Measurements from ENCODE around the gene BBX. TPM values are rescaled to one million over a fixed set of nuclear protein-coding genes. Genes with fewer than 3 reads are reported as not detected.

The BBX gene
- total and polyA plus RNA-seq, 2 of the 4 experiments (the other 2 are of a cell fraction): 13.6 to 107 TPM

GRCh38 chr3:107512108-107512507 lies 10.7 kb upstream of the BBX start:
- TF ChIP-seq POLR2A (IDR thresholded peaks at IDR 0.05; ENCODE audit: low read depth, low read length) (no peak), MXI1 (IDR thresholded peaks at IDR 0.05; ENCODE audit: borderline replicate concordance, low read depth, low read length) (no peak), ELK1 (IDR thresholded peaks at IDR 0.05; ENCODE audit: borderline replicate concordance, low read depth, low read length) (no peak), CHD1 (IDR thresholded peaks at IDR 0.05; ENCODE audit: low read depth, low read length) (no peak), MAFK (IDR thresholded peaks at IDR 0.05; ENCODE audit: low read depth, low read length) (no peak), NFE2L2 (IDR thresholded peaks at IDR 0.05; ENCODE audit: low read depth, low read length) (no peak), MAZ (IDR thresholded peaks at IDR 0.05; ENCODE audit: borderline replicate concordance, low read depth, low read length) (no peak), USF2 (IDR thresholded peaks at IDR 0.05; ENCODE audit: low read depth, low read length) (no peak)
- BruUV-seq (replicated peaks): no TSS peak
- Histone ChIP-seq H3K36me3 (ENCODE audit: control insufficient read depth, insufficient read depth, low read length) (no peaks in the 10 kb centered on the region), H2AK9ac (replicated peaks; ENCODE audit: low read depth, low read length, poor library complexity) (no peak overlapping the region), H3K23ac (ENCODE audit: low read depth, low read length) (no peak overlapping the region), H3K4me3 (ENCODE audit: insufficient read depth, low read depth, low read length) (no peak overlapping the region), H3K79me1 (ENCODE audit: low read depth in 1 of 2, low read length in 2 of 2) (no peaks in the 10 kb centered on the region), H3K9ac (ENCODE audit: low read depth, low read length) (no peak overlapping the region), H4K5ac (ENCODE audit: low read depth, low read length) (no peak overlapping the region), H3K4me1 (ENCODE audit: control insufficient read depth, insufficient read depth, low read length) (no peaks in the 10 kb centered on the region), H3K9me1 (ENCODE audit: insufficient read depth, low read length) (no peaks in the 10 kb centered on the region), H2BK120ac (ENCODE audit: low read depth, low read length) (no peak overlapping the region), H3K56ac (ENCODE audit: extremely low read depth, insufficient read depth, low read length) (no peak overlapping the region), H4K8ac (ENCODE audit: low read depth in 2 of 2, low read length in 2 of 2) (no peak overlapping the region), H2BK5ac (ENCODE audit: low read depth, low read length, poor library complexity, severe bottlenecking) (no peak overlapping the region), H3K27ac (ENCODE audit: insufficient read depth, low read length) (no peak overlapping the region), H3K4me2 (ENCODE audit: low read depth, low read length) (no peak overlapping the region), H2AFZ (replicated peaks; ENCODE audit: low read length, poor library complexity) (no peak overlapping the region), H3K14ac (replicated peaks; ENCODE audit: low read depth, low read length) (no peak overlapping the region), H2AK5ac (ENCODE audit: low read depth, low read length) (no peak overlapping the region), H2BK20ac (ENCODE audit: low read depth, low read length) (no peak overlapping the region), H3K4ac (ENCODE audit: low read depth, low read length) (no peak overlapping the region), H4K20me1 (ENCODE audit: insufficient read depth, low read length) (no peaks in the 10 kb centered on the region), H3K9me3 (ENCODE audit: control insufficient read depth, insufficient read depth, low read length) (no peaks in the 10 kb centered on the region), H3K18ac (ENCODE audit: low read depth, low read length) (no peak overlapping the region), H4K91ac (ENCODE audit: insufficient read depth, low read depth, low read length) (no peak overlapping the region), H3K27me3 (ENCODE audit: control insufficient read depth, insufficient read depth, low read length) (peaks cover 18% of the 10 kb centered on the region), H2BK15ac (ENCODE audit: low read depth, low read length) (no peak overlapping the region)
- CTCF ChIA-PET: interaction anchor here (1.6 to 1.8 kb wide), 2 partner anchors 27 to 83 kb away, joined by 3 to 5 read pairs; no protein-coding TSS in a partner anchor
- ATAC-seq (ENCODE audit: low read depth): no peak
- DNase-seq: no peak
- intact Hi-C loops (cut with micrococcal nuclease): no loop called here
- in situ Hi-C loops (cut with MboI; ENCODE audit: low sequenced_read_pairs): no loop called here
- POLR2A ChIA-PET (ENCODE audit: unreplicated experiment): no interaction called here
- dilution Hi-C loops (cut with HindIII; ENCODE audit: low sequenced_read_pairs, unreplicated experiment): no loop called here
- no CpG with 5 or more reads among the region's 1 CpG for WGBS, 2 experiments (ENCODE audit: extremely low coverage in 2 of 2, insufficient read length in 1 of 2)

All from IMR-90 (cell line).